Breast epithelium (tissue), 3 donors: ENCODE results near the gene KIF12.

ENCODE experiments used
- POLR2A ChIP-seq: fragments of 450-650 bp; IDR thresholded peaks from one replicate; pipeline ENCODE4 v1.6.1; 2016; ENCODE audit warnings: antibody characterized with exemption, mild to moderate bottlenecking, moderate library complexity
- POLR2AphosphoS5 ChIP-seq, 3 donors: sonication (generic); formaldehyde crosslinking; IDR thresholded peaks; one replicate each; pipeline ENCODE4 v1.6.1; 2017; ENCODE audit warnings: antibody characterized with exemption in 3 of 3
- TF ChIP-seq, protein P1 (sequence below), 3 donors: fragments of 450-650 bp; IDR thresholded peaks; one replicate each; pipeline ENCODE4 v1.5.1; 2016 to 2017; ENCODE audit warnings: antibody characterized with exemption in 3 of 3, mild to moderate bottlenecking in 3 of 3, moderate library complexity in 3 of 3

DNA sequence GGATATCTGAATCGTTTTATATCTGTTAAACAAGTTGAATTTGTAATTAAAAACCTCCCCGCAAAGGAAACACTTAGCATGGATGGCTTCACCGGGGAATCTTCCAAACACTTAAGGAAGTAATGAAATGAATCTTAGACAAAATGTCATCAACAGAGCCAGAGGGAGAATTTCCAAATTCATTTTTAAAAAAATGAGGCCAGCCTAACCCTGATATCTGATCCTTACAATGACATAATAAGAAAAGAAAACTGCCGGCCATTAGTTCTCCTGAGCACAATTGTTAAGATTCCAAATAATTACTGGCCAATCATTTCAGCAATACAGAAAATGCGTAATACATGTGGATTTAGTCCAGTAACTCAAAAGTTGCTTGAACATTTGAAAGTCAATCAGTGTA is 6.1 kb upstream of the KIF12 start:
- no peak for TF ChIP-seq POLR2A
- TF ChIP-seq, protein P1, sequence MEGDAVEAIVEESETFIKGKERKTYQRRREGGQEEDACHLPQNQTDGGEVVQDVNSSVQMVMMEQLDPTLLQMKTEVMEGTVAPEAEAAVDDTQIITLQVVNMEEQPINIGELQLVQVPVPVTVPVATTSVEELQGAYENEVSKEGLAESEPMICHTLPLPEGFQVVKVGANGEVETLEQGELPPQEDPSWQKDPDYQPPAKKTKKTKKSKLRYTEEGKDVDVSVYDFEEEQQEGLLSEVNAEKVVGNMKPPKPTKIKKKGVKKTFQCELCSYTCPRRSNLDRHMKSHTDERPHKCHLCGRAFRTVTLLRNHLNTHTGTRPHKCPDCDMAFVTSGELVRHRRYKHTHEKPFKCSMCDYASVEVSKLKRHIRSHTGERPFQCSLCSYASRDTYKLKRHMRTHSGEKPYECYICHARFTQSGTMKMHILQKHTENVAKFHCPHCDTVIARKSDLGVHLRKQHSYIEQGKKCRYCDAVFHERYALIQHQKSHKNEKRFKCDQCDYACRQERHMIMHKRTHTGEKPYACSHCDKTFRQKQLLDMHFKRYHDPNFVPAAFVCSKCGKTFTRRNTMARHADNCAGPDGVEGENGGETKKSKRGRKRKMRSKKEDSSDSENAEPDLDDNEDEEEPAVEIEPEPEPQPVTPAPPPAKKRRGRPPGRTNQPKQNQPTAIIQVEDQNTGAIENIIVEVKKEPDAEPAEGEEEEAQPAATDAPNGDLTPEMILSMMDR (IDR thresholded peaks at IDR 0.05) = no peak
- TF ChIP-seq POLR2AphosphoS5 (IDR thresholded peaks at IDR 0.05) = no peak
